Uterus (tissue), 4 donors: ENCODE measurements around the gene GALNT14. TPM values are rescaled to one million over a fixed set of nuclear protein-coding genes. Genes with fewer than 3 reads are reported as not detected.

Source experiments
- DNase-seq, 2 donors: peaks; one replicate each; pipeline ENCODE4 v3.0.0-alpha.2; 2019 to 2020
- H3K27ac ChIP-seq, 2 donors: fragments of 200-600 bp; sonication (generic); 1 replicate in 1 of 2; 2 replicates in 1 of 2; pipeline ENCODE4 v1.5.1; 2016 to 2018
- H3K27me3 ChIP-seq, 2 donors: fragments of 200-600 bp; sonication (generic); one replicate each; pipeline ENCODE4 v1.5.1; 2018 to 2019; ENCODE audit warnings: control low read depth in 1 of 2
- H3K36me3 ChIP-seq, 2 donors: fragments of 200-600 bp; sonication (generic); one replicate each; pipeline ENCODE4 v1.5.1; 2019; ENCODE audit warnings: control low read depth in 1 of 2
- H3K4me1 ChIP-seq, 2 donors: fragments of 200-600 bp; sonication (generic); one replicate each; pipeline ENCODE4 v1.5.1; 2018 to 2019; ENCODE audit warnings: control low read depth in 1 of 2
- H3K4me3 ChIP-seq, 2 donors: fragments of 200-600 bp; sonication (generic); 1 replicate in 1 of 2; 2 replicates in 1 of 2; pipeline ENCODE4 v1.5.1; 2018 to 2019; ENCODE audit warnings: mild to moderate bottlenecking in 1 of 2
- H3K9me3 ChIP-seq, 2 donors: fragments of 200-600 bp; sonication (generic); one replicate each; pipeline ENCODE4 v1.5.1; 2019; ENCODE audit warnings: control low read depth in 1 of 2
- POLR2A ChIP-seq, 2 donors: fragments of 450-650 bp; IDR thresholded peaks; one replicate each; pipeline ENCODE4 v1.6.1; 2016; ENCODE audit warnings: antibody characterized with exemption in 2 of 2, mild to moderate bottlenecking in 1 of 2, moderate library complexity in 1 of 2
- intact Hi-C: fragments of 100-400 bp; cut with DNase I; formaldehyde crosslinking; loops from one replicate; pipeline ENCODE4 v1.15.1; 2023; ENCODE audit warnings: low total_unique reads
- total RNA-seq, 4 donors: library from RNA; depleted of rRNA in 3 of 4; stranded (reverse); fragments of >200 nt in 3 of 4; gene quantifications; one replicate each; pipeline versions ENCODE4 v1.1.0 to v1.2.4, GENCODE V29; 2014 to 2023
- TF ChIP-seq, protein P1 (sequence below), 4 experiments: fragments of 200-600 bp in 2 of 4; fragments of 450-650 bp in 2 of 4; sonication (generic) in 2 of 4; IDR thresholded peaks; one replicate each; pipeline ENCODE4 v1.5.1; 2016 to 2019; ENCODE audit warnings: antibody characterized with exemption in 4 of 4, mild to moderate bottlenecking in 2 of 4, moderate library complexity in 1 of 4
- donor health status: DM: yes; HTN: yes; CAD: no.

GALNT14 gene
- total RNA-seq, 4 donors from 2014 or later = 0.58 to 4.0 TPM; not detected in 2

DNA sequence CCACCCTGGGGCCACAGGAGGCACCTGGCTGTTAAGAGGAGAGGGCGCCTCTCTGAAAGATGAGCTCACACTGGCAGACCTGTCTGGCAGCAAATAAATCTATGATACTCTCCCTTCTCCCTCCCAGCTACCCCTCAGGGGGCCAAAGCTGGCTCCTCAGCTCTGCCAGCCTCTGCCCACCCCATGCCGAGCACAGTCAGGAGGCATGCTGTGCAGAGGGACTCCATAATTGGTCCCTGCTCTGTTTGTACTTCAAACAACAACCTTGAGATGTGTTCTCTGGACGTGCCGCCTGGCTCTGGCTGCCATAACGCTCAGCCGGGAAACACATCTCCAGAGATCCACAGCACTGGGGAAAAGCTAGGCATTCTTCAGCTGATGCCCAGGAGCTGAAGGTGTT lies 126.7 kb downstream of the GALNT14 start:
- no peaks in the 10 kb centered on the region for H3K4me1 ChIP-seq
- H3K27ac ChIP-seq = no peak overlapping the region
- intact Hi-C loops = no loop called here
- H3K27me3 ChIP-seq = no peaks in the 10 kb centered on the region
- no peak for DNase-seq
- no peak overlapping the region for H3K4me3 ChIP-seq
- H3K9me3 ChIP-seq = no peaks in the 10 kb centered on the region
- TF ChIP-seq, protein P1, sequence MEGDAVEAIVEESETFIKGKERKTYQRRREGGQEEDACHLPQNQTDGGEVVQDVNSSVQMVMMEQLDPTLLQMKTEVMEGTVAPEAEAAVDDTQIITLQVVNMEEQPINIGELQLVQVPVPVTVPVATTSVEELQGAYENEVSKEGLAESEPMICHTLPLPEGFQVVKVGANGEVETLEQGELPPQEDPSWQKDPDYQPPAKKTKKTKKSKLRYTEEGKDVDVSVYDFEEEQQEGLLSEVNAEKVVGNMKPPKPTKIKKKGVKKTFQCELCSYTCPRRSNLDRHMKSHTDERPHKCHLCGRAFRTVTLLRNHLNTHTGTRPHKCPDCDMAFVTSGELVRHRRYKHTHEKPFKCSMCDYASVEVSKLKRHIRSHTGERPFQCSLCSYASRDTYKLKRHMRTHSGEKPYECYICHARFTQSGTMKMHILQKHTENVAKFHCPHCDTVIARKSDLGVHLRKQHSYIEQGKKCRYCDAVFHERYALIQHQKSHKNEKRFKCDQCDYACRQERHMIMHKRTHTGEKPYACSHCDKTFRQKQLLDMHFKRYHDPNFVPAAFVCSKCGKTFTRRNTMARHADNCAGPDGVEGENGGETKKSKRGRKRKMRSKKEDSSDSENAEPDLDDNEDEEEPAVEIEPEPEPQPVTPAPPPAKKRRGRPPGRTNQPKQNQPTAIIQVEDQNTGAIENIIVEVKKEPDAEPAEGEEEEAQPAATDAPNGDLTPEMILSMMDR (IDR thresholded peaks at IDR 0.05) = no peak
- no peak for TF ChIP-seq POLR2A (IDR thresholded peaks at IDR 0.05)
- no peaks in the 10 kb centered on the region for H3K36me3 ChIP-seq

GRCh38 chr2:31008561-31009114 lies 129.6 kb downstream of the GALNT14 start:
- DNase-seq = no peak
- H3K4me3 ChIP-seq = no peak overlapping the region
- no peaks in the 10 kb centered on the region for H3K4me1 ChIP-seq
- no peak for TF ChIP-seq POLR2A (IDR thresholded peaks at IDR 0.05)
- TF ChIP-seq, protein P1 (IDR thresholded peaks at IDR 0.05) = no peak
- intact Hi-C loops = no loop called here
- no peaks in the 10 kb centered on the region for H3K36me3 ChIP-seq
- no peaks in the 10 kb centered on the region for H3K27me3 ChIP-seq
- H3K9me3 ChIP-seq = no peaks in the 10 kb centered on the region
- no peak overlapping the region for H3K27ac ChIP-seq

DNA sequence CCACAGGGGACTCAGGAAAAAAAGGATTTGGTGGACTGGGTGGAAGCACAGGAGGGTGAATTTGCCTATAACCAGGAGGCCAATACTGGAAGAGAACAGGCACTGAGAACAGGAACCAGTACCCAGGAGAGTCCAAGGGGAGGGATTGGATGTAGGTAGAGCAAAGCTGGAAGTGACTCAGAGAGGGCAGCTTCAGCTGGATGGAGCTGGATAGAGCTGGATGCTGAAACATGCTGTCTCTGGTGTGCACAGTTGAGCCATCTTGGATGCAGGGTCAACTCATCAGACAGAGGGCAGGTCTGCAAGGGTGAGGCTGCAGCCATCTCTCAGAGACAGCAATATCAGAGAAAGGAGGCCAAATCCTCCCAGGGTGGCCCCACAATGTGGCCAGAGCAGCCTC lies 134.0 kb downstream of the GALNT14 start:
- H3K9me3 ChIP-seq = no peaks in the 10 kb centered on the region
- TF ChIP-seq POLR2A (IDR thresholded peaks at IDR 0.05) = no peak
- TF ChIP-seq, protein P1 (IDR thresholded peaks at IDR 0.05) = no peak
- H3K27ac ChIP-seq = no peak overlapping the region
- H3K4me3 ChIP-seq = no peak overlapping the region
- no peaks in the 10 kb centered on the region for H3K27me3 ChIP-seq
- H3K4me1 ChIP-seq = no peaks in the 10 kb centered on the region
- intact Hi-C loops = no loop called here
- no peaks in the 10 kb centered on the region for H3K36me3 ChIP-seq
- no peak for DNase-seq

GRCh38 chr2:31003749-31004148 lies 134.5 kb downstream of the GALNT14 start:
- intact Hi-C loops = no loop called here

GRCh38 chr2:31002537-31003150 lies 135.6 kb downstream of the GALNT14 start:
- Histone ChIP-seq H3K27me3 (no peaks in the 10 kb centered on the region), H3K27ac (no peak overlapping the region), H3K9me3 (no peaks in the 10 kb centered on the region), H3K36me3 (no peaks in the 10 kb centered on the region), H3K4me1 (no peaks in the 10 kb centered on the region), H3K4me3 (no peak overlapping the region)
- DNase-seq = no peak
- intact Hi-C loops = no loop called here
- TF ChIP-seq, protein P1 (IDR thresholded peaks at IDR 0.05) = no peak
- no peak for TF ChIP-seq POLR2A (IDR thresholded peaks at IDR 0.05)

More at GRCh38 chr2:31003749-31004148, 134.5 kb downstream of the GALNT14 start:
- no peaks in the 10 kb centered on the region for H3K4me1 ChIP-seq
- H3K36me3 ChIP-seq = no peaks in the 10 kb centered on the region
- TF ChIP-seq POLR2A (IDR thresholded peaks at IDR 0.05) = no peak
- TF ChIP-seq, protein P1 (IDR thresholded peaks at IDR 0.05) = no peak
- no peaks in the 10 kb centered on the region for H3K27me3 ChIP-seq
- H3K4me3 ChIP-seq = no peak overlapping the region
- H3K27ac ChIP-seq = no peak overlapping the region
- DNase-seq = no peak
- H3K9me3 ChIP-seq = no peaks in the 10 kb centered on the region
